ENCODE measurements around the gene KANSL1.

KANSL1 gene

GRCh38 chr17:46166692-46167249, 26.5 kb downstream of the KANSL1 start:
- no peak for DNase-seq (ENCODE audit: low read depth)

GRCh38 chr17:46163929-46164594, 29.2 kb downstream of the KANSL1 start:
- DNase-seq (ENCODE audit: low read depth): no peak

GRCh38 chr17:46163316-46163715, 29.9 kb downstream of the KANSL1 start:
- DNase-seq (ENCODE audit: low read depth): no peak

DNA sequence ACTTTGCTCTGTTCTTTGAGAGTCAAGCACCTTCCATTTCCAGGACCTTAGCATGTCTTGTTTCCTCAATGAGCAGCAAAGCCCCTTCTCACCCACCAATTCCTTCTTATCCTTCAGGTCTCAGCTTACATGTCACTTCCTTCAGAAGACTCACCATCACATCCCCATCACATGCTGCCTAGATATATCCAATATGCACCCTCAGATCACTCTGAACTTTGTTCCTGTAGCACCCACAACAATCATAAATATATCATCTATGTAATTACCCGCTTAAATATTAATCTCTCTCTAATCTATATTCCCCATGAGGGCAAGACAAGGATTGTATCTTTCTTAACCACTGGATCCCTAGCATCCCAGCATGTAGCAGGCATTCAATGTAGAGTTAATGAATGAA, 30.4 kb downstream of the KANSL1 start:
- no peak for DNase-seq (ENCODE audit: low read depth)

DNA sequence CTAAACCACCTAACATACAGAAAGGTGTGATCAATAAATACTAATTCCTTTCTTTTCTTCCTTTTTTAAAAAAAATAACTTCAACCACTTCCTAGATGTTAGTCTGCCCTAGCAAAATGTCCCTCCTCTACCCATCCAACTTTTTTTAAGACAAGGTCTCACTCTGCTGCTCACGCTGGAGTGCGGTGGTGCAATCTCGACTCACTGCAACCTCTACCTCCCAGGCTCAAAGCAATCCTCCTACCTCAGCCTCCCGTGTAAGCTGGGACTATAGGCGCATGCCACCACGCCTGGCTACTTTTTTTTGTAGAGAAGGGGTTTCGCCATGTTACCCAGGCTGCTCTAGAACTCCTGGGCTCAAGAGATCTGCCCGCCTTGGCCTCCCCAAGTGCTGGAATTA, 33.1 kb downstream of the KANSL1 start:
- no peak for DNase-seq (ENCODE audit: low read depth)

DNA sequence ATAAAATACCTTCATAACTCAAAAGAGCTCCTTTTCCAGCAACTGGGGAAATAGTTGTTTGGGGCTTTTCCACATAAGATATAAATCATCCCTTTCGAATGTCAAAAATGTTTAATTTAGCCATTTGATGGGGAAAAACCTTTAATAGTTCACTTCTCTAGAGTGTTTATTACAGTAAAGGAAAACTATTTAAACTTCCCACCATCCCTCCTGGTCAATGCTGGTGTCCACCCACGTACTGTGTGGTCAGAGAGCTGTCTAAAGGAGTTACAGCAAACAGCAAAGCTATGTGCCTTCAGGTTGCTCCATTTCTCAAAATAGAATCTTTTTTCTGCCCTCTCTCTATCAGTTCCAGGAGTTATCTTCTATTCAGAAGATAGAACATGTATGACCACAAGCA, 33.5 kb downstream of the KANSL1 start:
- DNase-seq (ENCODE audit: low read depth): no peak

GRCh38 chr17:46158323-46159296, 34.6 kb downstream of the KANSL1 start:
- no peak for DNase-seq (ENCODE audit: low read depth)

DNA sequence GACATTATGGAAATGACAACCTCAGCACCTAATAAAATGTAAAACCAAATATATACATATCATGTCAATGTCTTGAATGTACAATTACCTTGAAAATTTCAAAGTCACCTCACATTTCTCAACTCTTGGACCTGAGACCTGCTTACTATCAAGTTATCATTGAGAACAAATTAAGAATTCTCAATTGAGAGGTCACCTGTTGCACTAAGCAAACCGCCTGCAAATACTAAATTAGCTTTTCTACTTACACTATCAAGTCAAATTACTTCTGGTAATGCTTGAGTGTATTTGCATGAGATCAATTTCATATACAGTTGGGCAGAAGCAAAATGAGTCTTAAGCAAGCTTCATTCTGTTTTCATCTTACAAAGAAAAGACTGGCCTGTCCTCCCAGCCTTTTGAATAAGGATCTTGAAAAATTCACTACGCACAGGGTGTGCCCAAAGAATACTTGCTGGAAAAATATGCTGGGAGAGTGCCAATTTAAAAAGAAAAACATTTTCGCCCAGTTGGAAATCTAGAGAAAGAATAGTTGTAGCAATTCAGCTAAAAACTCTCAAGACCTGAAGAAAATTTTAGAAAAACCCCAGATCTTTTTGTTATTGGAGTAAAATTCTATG, 35.7 kb downstream of the KANSL1 start:
- peak; percentile 51 for DNase-seq (ENCODE audit: low read depth)

- no peak for DNase-seq (ENCODE audit: low read depth)
Measured at GRCh38 chr17:46154151-46154816, 38.9 kb downstream of the KANSL1 start.

- DNase-seq (ENCODE audit: low read depth): no peak
Measured at GRCh38 chr17:46152423-46152822, 40.8 kb downstream of the KANSL1 start.

DNA sequence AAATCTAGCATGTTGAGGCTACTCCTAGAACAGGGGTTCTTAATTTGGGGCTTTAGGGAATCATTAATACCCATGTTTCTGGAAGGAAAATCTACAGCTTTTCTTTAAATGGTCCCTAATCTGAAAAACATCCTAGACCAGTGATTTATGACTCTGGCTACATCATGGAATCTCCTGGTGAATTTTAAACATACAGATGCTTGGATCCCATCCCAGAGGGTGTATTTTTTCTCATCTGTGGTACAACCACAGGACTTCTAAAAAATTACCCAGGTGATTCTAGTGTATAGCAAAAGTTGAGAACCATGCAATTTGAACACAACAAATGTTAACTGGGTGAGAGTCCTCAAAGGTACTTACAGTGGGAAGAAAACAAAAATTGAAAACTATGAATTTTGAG, 41.5 kb downstream of the KANSL1 start:
- no peak for DNase-seq (ENCODE audit: low read depth)

- DNase-seq (ENCODE audit: low read depth): no peak
Measured at GRCh38 chr17:46150216-46150963, 42.8 kb downstream of the KANSL1 start.

DNA sequence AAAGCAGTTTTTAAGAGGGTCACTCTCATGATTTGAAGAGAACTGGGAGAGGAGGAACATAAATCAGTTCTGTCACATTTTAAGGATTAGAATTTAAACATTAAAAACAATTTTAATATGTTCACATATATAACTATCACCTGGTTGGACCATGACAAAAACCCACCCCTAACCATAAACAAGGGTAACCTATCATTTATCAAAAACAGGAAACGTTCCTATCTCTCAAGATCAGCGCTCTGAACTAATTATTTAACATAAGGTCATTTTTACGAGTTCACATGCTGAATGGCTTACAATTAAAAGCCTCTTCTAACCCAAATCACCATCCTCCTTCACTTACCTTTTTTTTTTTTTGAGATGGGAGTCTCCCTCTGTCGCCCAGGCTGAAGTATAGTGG, 45.0 kb downstream of the KANSL1 start:
- DNase-seq (ENCODE audit: low read depth): no peak

- no peak for DNase-seq (ENCODE audit: low read depth)
Measured at GRCh38 chr17:46147296-46147695, 45.9 kb downstream of the KANSL1 start.

DNA sequence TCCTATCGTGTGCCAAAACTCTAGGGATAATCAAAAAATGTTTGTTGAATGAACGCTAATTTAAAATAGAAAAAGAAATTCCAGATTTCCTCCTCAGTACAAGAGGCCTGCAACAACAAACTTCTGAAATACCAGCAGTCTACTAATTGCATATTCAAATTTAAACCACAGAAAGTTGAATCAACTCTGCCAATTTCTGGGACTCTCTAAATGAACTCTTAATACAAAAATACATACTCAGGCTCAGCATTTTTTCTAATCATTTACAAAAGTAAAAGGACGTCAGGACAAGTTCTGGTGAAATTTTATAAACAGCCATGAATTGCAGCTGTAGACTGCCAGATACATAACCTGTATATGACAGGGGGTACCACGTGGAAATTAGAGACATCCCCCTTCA, 49.0 kb downstream of the KANSL1 start:
- no peak for DNase-seq (ENCODE audit: low read depth)

DNA sequence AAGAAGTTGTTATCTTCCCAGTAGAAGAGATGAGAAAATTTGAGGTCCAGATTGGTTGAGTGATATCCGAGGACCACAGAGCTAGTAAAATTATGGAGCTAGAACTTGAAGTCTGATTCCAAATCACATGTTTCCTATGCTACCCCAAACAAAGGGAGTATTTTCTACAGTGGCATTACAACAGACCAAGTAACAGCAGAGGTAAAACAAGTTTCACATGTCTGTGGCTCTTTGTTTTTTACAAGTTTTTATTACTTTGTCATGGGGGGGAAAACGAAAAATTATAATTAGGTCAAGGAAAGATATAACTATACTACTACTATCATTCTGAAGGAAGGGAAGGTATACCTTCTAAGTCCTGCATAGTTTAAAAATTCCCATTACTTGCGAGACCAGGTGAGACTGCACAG, 49.4 kb downstream of the KANSL1 start:
- no peak for DNase-seq (ENCODE audit: low read depth)

- DNase-seq (ENCODE audit: low read depth): no peak
Measured at GRCh38 chr17:46141645-46142044, 51.6 kb downstream of the KANSL1 start.

DNA sequence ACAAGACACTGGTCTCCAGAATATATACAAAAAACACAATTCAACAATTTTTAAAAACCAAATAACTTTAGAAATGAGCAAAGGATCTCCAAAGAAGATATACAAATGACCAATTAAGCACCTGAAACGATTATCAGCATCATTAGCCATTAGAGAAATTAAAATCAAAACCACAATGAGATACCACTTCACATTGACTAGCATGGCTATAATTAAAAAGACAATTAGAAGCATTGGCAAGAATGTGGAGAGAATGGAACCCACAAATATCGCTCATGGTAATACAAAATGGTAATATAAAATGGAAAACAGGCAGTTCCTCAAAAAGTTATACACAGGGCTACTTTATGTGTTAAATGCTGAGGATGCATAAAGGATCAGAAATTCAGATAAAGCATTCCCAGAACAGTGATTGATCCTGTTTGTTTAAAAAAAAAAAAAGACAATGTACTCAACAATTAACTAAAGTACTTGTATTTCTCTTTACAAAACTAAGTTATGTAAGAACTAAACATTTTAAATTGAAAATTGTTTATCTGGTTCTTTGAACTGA, 52.5 kb downstream of the KANSL1 start:
- no peak for DNase-seq (ENCODE audit: low read depth)

DNA sequence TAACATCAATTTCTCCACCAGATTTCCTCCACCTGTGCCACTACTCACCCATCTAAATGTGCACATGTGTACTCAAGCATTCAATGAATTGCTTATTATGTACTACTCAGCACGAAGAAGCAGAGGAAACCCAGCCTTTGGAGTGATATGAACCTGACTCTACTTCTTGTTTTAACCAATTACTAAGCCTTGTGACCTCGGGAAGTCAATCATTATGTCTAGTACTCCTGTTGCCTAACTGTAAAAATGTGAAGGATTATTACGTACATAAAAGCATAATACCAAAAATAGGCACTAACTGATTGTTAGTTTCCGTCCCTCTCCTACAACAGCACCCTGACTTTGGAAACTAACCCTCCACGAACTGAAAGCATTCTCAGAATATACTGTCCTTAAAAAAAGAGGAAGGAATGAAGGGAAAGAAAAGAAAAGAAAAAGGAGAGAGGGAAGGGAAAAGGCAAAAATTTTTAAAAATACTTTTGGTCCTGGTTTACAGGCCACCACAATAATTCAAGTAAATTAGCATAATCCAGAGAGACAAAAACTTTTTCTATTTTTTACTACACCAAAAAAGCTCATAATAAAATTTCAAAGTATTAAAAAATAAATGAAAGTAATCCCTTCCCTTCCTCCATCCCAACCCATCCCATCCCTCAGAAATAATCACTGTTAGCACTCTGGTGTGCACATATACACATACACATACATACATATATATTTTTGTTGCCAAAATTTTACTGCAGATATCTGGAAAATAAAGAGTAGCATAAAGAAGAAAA, 53.6 kb downstream of the KANSL1 start:
- DNase-seq (ENCODE audit: low read depth): no peak

DNA sequence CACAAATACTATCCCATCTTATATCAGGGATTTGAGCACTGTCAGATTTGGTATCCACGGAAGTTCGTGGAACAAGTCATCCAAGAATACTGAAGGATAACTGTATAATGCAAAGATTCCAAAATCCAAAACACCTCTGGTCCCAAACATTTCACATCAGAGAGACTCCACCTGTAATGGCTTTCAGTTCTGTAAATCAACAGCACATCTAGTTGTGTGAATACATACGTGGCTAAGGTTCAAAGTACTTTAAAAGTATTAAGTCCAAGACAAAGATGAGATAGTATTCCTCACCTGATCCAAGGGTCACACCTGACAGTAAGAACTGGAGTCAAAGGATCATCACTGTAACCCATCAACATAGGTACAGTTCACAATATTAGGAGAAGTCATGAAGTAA, 54.8 kb downstream of the KANSL1 start:
- DNase-seq (ENCODE audit: low read depth): no peak

Measured in HS-27A (cell line).